Activated CD8-positive, alpha-beta memory T cell treated with anti-CD3 and anti-CD28 coated beads, Interleukin-2, amount 50 U/mL, for 24 hours (primary cell): ENCODE results near the gene ANKIB1.
"Not testable (repeated sequence)": the region's sequence is repeated elsewhere in the genome, so short reads cannot be mapped to it uniquely, and the experiment has no call there.

Experiments used
- DNase-seq: peaks from one replicate; pipeline ENCODE4 v3.0.0-alpha.2; 2020; ENCODE audit errors: extremely low read depth

ANKIB1 gene

DNA sequence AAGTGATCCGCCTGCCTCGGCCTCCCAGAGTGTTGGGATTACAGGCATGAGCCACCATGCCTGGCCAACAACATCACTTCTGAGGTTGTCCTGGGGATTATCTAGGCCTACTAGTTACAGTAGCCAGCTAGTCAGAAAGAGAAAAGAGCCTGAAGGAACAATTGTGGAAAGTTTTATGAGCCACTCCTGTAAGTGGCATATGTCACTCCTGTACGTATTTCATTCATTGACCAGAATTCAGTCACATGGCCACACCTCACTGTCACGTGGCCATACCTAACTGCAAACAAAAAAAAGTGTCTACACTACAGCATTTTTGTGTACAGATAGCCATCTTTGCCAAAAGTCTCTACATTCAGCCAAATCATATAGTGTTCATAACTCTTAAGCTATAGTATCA is 85.7 kb downstream of the ANKIB1 start:
- DNase-seq: no peak

DNA sequence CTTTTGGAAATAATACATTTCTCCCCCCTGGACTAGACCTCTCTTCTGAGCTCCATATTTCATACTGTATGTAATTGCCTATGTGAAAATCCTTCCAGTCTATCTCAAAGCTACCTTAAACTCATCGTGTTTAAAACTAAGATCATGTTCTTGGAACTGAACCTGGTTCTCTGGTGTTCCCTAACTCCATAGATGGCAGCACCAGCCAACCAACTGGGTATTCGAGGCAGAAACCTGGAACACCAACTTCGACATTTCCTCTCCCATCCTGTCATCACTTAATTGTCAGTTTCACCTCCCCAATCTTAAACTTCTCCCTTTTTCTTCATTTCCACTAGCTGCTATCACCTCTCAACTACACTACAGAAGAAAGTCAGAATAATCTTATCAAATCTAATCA is 87.0 kb downstream of the ANKIB1 start:
- no peak for DNase-seq

DNA sequence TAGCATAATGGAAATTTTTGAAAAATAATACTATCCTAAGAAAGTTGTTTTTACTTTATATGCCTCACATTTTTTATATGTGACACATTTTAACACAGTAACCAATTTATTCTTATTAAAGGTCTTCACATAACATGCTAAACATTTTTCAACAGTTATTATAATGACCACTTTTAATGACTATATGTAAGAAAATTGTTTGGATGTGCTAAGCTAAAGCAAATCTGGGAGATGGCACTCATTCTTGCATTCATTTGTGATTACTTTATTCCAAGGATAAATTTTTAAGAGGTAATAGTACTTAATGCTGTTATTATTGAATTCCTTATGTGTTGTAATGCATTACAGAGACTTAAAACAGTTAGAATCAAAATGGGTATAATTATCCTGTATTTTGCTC is 88.1 kb downstream of the ANKIB1 start:
- DNase-seq: no peak

DNA sequence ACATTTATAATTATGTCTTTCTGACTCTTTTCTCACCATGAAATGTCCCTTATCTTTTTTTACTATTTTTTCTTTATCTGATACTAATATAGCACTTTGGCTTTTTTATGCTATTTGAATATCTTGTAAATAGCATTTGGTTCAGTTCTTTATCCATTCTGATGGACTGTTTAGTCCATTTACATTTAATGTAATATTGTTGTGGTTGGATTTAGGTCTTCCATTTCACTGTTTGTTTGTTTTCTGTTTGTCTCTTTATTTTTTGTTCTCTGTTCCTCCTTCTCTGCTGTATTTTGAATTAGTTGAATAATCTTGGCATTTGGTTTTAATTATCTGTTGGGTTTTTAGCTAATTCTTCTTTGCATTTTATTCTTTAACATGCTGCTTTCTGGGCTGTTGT is 89.8 kb downstream of the ANKIB1 start:
- DNase-seq: no peak

DNA sequence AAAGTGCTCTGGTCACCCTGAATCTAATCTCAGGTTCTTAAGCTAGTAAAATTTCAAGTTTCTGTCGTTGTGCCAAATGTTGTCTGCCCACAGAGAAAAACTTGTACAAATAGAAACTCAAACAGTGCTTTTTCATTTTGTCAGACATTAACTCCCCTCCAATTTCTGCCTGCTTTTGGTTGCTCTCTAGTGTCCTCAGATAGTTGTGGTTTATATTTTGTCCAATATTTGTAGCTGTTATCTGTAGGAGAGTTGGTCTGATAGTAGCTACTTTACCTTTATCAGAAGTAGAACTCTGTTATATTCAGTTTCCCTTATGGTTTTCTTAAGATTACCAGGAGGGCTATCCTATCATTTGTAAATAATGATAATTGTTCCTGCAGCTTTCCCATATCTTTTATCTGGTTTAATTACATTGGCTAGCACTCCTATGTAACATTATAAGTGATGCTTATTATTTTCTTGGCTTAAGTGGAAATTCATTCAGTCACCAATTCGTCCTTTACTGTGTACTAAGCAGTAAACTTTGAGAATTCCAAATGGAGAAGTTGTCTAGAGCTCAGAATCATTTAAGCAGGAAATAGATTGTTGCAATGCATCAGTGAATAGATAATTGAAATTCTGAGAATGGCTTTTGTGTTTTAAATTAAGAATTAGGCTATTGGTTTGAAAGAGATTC is 91.0 kb downstream of the ANKIB1 start:
- no peak for DNase-seq

DNA sequence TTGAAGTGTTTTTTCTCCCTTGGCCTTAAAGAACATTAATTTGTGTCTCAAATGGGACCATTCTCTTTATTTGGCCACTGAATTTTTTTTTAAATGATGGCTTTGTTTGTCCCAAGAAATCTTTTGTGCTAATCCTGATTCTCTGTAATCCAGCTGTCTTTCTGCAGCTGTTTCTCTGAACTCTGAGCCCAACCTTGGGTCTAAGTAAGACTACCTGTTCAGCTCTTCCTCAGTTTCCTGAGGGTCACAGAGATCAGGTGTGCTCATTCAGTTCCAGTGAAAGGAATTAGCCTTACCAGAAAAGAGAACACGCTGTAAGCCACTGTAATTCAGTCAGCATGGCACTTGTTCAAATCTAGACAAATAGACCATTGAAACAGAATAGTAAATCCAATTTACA is 94.2 kb downstream of the ANKIB1 start:
- no peak for DNase-seq

DNA sequence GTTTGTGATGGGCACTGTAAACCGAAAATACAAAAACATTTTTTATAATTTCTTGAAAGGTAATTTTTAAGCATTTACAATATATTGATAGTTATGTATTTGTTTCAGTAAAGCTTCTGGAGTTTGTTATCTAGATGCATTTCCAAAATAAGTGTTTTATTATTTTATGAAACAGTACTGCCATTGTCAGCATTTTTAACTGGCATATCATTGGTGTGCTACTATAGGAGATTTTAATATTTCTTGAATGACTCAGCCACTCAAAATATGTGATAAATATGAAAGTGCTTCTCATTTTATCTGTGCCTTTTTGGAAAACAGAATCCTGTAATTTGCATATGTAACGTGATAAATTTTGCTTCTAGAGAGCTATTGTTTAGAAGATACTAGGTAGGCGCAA is 97.9 kb downstream of the ANKIB1 start:
- no peak for DNase-seq

DNA sequence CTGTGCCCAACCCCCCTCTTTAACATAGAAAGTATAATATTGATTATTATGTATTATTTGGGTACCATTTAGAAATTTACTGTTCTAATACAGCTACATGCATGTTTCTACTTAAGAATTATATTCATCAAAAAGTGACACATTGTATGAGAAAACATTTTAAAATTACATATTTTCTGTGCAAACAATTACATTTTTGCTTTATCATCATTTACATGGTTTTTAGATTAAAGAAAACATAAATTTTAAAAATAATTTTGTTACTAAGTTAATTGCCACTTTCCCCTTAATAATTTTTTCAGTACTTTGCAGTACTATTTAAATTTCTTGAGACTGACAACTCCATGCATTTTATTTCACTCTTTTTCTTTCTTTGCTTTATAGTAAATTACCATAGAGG is 106.2 kb downstream of the ANKIB1 start:
- no peak for DNase-seq

DNA sequence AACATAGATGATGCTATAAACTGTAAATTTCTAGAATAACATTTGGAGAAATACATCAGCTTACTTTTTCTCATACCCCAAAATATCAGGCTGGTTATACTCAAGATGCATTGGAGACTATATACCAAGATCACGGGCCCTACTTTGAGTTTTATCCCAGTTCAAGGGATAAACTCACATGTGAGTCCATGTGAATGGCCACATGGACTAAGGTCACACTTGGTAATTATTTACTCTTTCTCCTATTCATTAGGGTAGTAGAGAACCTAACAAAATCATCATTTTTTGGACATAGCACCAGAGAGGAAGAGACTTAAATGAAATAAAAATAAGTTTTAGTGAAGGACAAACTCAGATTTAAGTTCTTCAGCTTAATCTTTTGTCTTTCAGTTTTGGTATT is 108.4 kb downstream of the ANKIB1 start:
- DNase-seq: no peak

DNA sequence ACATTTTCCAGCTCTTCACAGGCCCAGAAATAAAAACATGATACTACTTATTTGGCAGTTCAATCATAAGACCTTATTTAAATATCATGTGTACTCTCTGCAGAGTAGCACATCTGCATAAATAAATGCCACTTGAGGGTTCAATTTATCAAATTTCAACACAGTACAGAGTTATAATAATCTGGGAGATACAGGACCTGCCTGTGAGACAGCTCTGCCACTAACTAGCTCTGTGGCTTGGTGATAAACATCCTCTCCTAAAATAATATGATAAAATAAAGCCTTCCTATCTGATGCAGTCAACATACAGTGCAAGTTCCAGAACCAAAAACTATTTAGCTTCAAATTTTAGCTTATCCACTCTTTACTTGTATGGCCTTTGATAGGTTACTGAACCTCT is 110.6 kb downstream of the ANKIB1 start:
- DNase-seq: no peak

DNA sequence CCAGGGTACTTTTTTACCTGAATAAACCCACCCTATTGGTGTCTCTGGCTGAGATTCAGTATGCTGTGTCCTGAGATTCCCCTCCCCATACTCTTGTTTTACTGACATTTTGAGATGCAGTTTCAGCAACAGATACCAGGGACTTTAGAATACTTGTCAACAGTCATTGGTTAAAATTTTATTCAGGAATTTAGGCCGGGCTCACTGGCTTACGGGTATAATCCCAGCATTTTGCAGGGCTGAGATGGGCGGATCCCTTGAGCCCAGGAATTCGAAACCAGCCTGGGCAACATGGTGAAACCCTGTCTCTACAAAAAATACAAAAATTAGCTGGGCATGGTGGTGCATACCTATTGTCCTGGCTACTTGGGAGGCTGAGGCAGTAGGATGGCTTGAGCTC is 111.5 kb downstream of the ANKIB1 start:
- DNase-seq: no peak

DNA sequence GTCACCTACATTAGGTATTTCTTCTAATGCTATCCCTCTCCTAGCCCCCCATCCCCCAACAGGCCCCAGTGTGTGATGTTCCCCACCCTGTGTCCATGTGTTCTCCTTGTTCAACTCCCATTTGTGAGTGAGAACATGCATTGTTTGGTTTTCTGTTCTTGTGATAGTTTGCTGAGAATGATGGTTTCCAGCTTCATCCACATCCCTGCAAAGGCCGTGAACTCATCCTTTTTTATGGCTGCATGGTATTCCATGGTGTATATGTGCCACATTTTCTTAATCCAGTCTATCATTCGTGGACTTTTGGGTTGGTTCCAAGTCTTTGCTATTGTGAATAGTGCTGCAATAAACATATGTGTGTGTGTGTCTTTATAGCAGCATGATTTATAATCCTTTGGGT is 113.4 kb downstream of the ANKIB1 start:
- not testable (repeated sequence) for DNase-seq

DNA sequence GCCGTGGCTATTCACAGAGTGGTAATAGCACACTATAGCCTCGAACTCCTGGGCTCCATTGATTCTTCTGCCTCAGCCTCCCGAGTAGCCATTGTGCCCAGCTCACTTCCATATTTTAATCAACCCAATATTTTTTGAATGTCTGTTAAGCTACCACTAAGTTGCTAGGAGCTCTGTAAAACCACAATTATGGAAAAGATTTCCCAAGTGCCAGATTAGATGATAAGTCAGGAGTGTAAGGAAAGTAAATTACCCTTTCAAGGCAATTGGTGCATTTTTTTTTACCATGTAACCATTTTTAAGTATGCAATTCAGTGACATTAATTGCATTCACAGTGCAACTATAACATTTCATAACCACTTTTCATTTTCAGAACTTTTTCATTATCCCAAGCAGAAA is 114.0 kb downstream of the ANKIB1 start:
- DNase-seq: no peak

DNA sequence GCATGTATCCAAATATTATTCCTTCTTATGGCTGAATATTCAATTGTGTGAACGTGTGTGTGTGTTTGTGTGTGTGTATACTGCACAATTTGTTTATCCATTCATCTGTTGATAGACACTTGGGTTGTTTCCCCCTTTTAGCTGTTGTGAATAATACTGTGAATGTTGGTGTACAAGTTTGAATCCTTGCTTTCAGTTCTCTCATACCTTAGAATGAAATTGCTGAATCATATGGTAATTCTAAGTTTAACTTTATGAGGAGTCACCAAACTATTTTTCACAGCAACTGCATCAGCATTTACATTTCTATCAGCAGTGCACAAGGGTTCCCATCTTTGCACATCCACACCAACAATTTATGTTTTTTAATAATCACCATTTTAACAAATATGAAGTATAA is 114.6 kb downstream of the ANKIB1 start:
- no peak for DNase-seq

DNA sequence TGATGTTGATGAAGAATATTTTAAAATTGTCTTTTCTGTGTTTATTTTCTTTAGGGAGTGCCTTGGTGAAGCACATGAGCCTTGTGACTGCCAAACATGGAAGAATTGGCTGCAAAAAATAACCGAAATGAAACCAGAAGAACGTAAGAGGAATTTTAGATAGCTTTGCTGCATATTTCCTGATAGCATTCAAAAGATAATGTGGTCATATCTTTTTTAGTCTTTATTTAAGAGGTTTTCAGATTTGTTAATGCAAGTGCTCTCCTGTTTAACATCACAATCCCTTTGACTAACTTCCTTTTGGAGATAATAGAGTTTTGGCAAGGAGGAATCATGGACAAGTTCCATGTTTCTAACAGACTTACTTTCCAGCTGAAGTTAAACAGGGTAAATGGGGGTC is 116.4 kb downstream of the ANKIB1 start:
- DNase-seq: no peak

DNA sequence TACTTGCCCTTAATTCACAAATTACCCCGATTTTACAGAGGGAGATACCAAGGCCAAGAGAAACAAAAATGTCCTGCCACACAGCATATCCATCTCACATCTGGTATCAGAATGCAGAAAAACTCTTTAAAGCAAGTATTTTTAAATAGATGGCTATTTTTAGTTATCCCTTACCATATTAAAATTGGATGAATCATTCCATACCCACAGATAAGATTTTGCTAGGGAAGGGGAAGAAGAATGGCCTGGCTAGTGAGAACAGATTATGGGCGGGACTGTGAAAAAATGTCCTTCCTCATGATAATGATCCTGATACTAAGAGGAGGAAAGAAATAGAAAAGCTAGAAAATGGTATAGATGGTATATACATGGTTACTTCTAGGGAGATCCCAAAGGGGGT is 121.0 kb downstream of the ANKIB1 start:
- no peak for DNase-seq

DNA sequence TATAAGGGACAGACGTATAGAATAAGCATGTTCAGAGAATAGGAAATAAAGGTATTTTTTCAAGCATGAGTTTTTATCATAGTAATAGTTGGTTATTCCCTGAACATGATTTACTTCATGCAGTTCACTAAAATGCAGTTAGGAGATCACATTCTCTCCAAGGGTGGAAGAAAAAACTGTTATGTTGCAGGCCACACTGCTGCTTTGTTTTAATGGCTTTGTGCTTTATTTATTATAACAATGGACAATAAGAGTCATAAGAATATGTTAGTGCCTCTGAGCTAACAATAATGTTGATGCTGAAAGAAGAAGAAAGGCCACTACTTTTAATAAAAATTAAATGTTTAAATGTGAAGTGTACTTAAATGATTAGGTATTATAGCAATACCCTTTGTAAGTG is 123.0 kb downstream of the ANKIB1 start:
- DNase-seq: no peak

DNA sequence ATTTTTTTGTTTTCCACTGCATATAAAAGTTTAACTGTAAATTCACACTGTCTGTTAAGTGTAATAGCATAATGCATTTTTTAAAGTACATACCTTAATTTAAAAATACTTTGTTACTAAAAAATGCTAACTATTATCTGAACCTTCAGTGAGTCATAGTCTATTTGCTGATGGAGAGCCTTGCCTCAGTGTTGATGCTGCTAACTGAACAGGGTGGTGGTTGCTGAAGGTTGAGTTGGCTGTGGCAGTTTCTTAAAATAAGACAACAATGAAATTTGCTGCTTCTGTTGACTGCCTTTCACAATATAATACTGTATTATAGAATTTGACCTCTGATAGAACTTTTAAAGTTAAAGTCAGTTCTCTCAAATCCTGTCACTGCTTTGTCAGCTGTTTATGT is 129.2 kb downstream of the ANKIB1 start:
- DNase-seq: no peak

DNA sequence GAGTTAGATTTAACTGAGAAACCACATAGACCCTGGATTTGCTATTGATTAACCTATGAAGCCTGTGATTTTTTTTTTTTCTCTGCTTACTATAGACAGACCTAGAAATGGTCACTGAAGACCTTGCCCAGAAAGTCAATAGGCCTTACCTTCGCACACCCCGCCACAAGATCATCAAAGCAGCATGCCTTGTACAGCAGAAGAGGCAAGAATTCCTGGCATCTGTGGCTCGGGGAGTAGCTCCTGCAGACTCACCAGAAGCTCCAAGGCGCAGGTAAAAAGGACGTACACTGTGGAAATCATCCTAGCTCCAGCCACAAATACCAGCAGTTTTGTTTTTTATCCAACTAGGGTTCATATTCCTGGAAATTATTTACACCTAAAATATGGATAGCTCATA is 145.3 kb downstream of the ANKIB1 start:
- DNase-seq: no peak

DNA sequence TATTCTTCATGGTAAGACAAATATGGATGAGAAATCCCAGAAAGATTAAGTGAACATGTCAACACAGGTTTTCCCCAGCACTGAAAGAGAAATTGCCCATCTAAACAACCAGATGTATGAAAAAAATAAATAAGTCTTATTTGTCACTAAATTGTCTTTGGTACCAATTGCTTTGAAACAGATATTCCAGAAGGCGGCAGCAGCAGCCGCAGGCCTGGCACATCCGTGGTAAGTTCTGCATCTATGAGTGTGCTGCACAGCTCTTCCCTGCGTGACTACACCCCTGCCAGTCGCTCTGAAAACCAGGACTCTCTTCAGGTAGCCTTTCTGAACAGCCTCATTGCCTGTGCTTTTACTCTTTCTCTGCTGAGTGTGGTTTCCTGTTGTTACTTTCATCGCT is 151.8 kb downstream of the ANKIB1 start:
- DNase-seq: no peak

DNA sequence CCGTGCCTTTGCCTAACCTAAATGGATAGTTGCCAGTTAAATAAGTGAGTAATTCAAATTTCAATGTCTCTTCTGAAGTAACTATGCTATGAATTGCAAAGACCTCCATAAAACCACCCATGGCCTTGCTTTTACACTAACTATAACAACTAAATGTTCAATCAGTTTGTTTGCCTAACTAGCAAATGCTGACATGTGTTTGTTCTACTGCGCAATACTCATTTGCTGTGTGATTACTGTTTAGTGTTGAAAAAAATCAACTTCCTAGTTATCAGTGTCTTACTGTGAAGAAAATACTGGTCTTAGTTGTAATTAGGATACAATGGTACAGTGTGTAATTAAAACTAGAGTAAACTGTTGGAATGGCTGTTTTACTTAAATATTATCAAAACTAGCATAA is 154.2 kb downstream of the ANKIB1 start:
- no peak for DNase-seq

DNA sequence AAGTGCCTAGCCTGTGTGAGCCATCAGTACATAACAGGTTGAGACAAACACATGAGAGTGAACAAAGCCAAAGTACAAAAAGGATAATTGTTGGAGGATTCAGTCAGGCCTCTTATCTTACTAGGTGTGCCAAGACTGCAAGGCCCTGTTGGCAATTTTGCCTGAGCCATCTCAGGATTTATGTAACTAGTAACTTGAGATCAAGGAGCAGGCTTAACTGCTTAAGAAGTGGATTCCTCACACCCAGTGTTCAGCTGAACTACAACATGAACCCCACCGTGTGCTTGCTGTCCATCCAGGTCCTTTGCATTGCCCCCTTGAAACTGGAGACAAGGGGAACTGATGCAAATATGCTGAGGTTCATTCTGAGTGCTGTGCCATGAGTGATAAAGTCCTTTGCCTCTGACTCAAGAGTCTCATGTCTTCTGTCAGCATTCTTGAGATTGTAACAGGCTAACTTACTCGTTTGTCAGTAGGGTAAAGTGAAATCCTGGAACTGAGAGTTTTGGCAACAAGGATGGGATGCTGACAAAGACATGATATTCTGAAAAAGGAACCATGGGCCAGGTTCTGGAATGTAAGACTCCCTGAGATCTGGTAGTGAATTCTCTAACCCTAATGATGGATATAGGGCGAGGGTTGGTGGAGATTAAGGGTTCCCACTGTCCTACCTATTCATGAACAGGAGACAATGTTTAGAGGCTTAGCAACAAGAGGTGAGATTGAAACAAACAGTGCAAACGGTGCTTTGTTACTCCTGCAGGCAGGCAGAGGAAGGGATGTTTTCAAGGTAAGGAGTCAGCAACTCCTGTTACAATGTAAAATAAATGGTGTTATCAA is 157.4 kb downstream of the ANKIB1 start:
- no peak for DNase-seq

DNA sequence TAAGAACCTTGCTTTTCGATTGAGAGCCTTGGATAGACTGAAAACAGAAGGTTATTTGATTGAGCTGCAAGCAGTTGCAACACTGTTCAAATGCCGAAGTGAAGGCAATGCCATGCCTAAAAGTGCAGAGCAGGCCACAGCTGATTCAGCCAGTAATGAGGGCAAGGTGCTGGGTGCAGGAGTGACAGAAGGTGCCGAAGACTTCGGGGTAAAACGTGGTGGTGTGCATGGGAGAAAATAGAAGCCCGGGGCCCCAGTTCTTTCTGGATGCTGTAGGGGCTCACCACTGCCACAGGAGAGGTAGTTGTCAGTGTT is 157.9 kb downstream of the ANKIB1 start:
- DNase-seq: no peak

DNA sequence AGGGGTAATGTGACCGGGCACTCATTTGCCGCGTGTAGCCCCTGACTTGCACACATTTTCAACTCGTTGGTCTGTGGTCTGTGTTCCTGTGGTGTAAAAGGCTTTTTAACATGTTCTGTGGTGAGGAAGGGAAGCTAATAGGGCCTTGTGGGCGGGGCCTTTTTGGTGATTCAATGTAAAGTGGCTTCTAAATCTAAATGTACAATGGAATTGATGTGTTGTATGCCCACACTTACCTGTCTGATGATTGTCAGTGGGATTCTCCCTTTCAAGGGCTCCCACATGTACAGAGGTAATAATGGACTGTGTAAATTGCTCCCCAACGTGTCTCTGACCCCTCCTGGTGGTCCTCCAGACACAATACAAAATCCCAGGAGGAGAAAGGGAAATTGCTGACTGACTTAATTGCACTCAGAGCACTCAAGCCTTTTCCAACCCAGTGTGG is 158.4 kb downstream of the ANKIB1 start:
- peak; percentile 6 for DNase-seq
